GM19397 (cell line): ENCODE results near the gene JAK3.
"Not testable (repeated sequence)": the region's sequence is repeated elsewhere in the genome, so short reads cannot be mapped to it uniquely, and the experiment has no call there.

Experiments
- ATAC-seq: cut with Tn5 transposase; IDR thresholded peaks from one replicate; pipeline ENCODE4 v1.9.1; 2021; ENCODE audit warnings: mild to moderate bottlenecking, moderate library complexity; ENCODE audit not compliant: unreplicated experiment

Gene JAK3

GRCh38 chr19:17778968-17779929 lies 68.5 kb downstream of the JAK3 start:
- no peak for ATAC-seq

GRCh38 chr19:17778251-17778967 lies 69.4 kb downstream of the JAK3 start:
- no peak for ATAC-seq

GRCh38 chr19:17777840-17778239 lies 69.9 kb downstream of the JAK3 start:
- ATAC-seq = not testable (repeated sequence)

- ATAC-seq = peak; percentile 59
Observed at GRCh38 chr19:17775991-17776803, 71.6 kb downstream of the JAK3 start.

DNA sequence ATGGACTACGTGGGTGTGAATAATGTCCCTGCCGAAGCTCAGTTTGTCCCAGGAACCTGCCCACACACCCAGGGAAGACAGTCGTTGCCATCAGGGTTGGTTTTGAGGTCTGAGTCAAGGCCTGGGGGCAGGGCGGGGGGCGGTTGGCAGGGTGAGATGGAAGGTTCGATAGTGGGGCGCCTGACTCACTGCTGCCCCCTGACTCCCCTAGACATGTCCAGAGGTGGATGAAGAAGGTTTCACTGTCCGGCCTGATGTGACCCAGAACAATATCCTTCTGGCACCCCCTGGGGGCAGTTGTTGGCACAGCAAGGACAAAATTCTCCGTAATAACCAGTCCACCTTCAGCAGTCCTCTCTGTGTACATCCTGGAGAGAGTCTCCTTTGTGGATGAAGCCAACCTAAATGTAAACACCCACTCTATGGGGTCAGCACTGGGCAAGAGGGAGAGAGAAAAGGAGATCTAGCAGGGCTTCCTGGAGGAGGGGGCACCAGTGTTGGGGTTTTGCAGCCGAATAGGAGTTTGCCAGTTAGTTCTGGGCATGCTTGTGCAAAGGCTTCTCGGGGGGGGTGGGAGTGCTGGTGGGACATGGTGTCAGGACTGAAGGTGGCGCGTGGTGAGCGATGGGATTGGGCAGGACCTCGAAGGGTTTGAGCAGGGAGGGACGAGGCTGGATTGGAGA lies 72.4 kb downstream of the JAK3 start:
- ATAC-seq = no peak
